Measurements from ENCODE around the gene PMCH. TPM values are rescaled to one million over a fixed set of nuclear protein-coding genes. Genes with fewer than 3 reads are reported as not detected.
"Not testable (repeated sequence)": the region's sequence is repeated elsewhere in the genome, so short reads cannot be mapped to it uniquely, and the experiment has no call there.

The PMCH gene
- polyA plus RNA-seq (2011; rRNA removed) (not detected in 2 replicates), polyA plus RNA-seq (2017; fragmentation: RNase III; extraction: RNeasy Plus Mini Kit Qiagen cat#74134 plus additional on column Dnase treatment) (not detected in 3 replicates), polyA minus RNA-seq (2011; rRNA and poly(A)+ RNA removed) (not detected in 2 replicates)
- polyA plus RNA-seq (2012; cell fraction: cytosol; rRNA removed): not detected in 2 replicates
- polyA plus RNA-seq (2012; cell fraction: nucleus; rRNA removed): not detected in 2 replicates

DNA sequence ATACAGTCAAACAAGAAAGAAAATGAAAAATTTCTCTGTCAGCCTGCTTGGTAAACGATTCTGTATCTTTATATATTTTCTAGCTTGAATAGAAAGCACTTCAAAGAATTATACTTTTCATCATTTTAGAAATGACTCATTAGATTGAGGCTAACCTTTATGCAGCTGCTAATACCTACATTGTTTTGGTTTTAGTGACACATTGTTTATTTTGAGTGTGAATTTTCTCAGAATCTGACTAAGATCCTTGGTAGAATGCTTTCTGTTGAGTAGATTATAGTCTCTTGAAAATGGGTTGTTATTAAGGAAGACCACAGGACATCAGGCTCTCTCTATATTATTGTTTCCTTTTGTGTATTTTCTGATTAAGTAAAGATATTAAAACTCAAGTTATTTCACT lies at the start of gene PMCH:
Gene PMCH (minus strand): TSS at position 45 of the 400 bp plus-strand sequence. CDS start 63 bp downstream, outside the sequence.
- CTCF ChIA-PET: no interaction called here
- DNase-seq (ENCODE audit: low read depth in 1 of 2, low spot score in 1 of 2) (no peak), FAIRE-seq (peak; percentile 43), ATAC-seq (no peak)
- Histone ChIP-seq H3K27ac (no peak within 1 kb of the TSS), H3K4me2 (no peak within 1 kb of the TSS), H3K4me1 (0 out of 3 replicates have a peak, but pooled peaks cover 5% of the 10 kb centered on the region), H3K9me3 (no peaks in the 10 kb centered on the region), H3K4me3 (no peak within 1 kb of the TSS)
- TF ChIP-seq CEBPB (IDR thresholded peaks at IDR 0.05) (no peak), RCOR1 (IDR thresholded peaks at IDR 0.05; ENCODE audit: low read depth, low read length) (no peak)
- POLR2A ChIA-PET: no interaction called here
- 13% methylated on average over 1 of the region's 1 CpG for WGBS (ENCODE audit: missing lambda C conversion rate)

DNA sequence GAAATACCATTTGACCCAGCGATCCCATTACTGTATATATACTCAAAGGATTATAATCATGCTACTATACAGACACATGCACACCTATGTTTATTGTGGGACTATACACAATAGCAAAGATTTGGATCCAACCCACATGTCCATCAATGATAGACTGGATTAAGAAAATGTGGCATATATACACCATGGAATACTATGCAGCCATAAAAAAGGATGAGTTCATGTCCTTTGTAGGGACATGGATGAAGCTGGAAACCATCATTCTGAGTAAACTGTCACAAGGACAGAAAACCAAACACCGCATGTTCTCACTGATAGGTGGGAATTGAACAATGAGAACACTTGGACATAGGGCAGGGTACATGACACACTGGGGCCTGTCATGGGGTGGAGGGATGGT lies 43.2 kb upstream of the PMCH start:
- H3K4me3 ChIP-seq; POLR2A ChIA-PET; CTCF ChIA-PET; FAIRE-seq; DNase-seq (ENCODE audit: low read depth in 1 of 2, low spot score in 1 of 2); H3K4me2 ChIP-seq; H3K4me1 ChIP-seq; ATAC-seq; H3K9me3 ChIP-seq; H3K27ac ChIP-seq: not testable (repeated sequence)
- WGBS (ENCODE audit: missing lambda C conversion rate): 43% methylated on average over 2 of the region's 2 CpGs

DNA sequence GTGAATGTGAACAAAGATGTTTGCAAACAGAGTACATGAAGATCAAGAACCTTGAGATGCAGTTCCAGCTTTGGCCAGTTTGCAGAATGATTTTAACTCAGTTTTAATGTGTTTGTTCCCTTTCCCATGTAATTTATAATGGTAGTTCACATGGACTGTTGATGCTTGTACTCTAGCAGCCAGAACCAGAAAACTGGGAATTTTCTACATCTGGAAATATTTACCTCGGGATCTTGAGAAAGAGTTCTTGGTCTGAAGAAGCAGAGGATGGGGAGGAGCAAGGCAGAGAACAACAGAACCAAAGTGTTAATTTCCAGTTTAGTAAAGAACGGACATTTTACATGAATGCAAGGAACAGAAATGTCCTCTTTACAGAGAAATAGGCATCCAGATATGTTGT lies 37.0 kb upstream of the PMCH start:
- H3K27ac ChIP-seq: no peak overlapping the region
- no peak overlapping the region for H3K4me3 ChIP-seq
- TF ChIP-seq ZFP36 (IDR thresholded peaks at IDR 0.05; ENCODE audit: borderline replicate concordance, partially characterized antibody) (no peak), USF2 (IDR thresholded peaks at IDR 0.05) (no peak), PBX3 (IDR thresholded peaks at IDR 0.05) (no peak), HOXA7 (CRISPR knock-in tag; IDR thresholded peaks at IDR 0.05) (no peak), RAD21 (conservative IDR thresholded peaks at IDR 0.05 in 1 of 2, IDR thresholded peaks at IDR 0.05 in 1 of 2) (no peak), RFX5 (IDR thresholded peaks at IDR 0.05) (no peak), MAFK (IDR thresholded peaks at IDR 0.05; ENCODE audit: partially characterized antibody) (no peak), CEBPB (IDR thresholded peaks at IDR 0.05) (no peak), HDAC2 (IDR thresholded peaks at IDR 0.05) (no peak), EP300 (IDR thresholded peaks at IDR 0.05) (no peak), NPAS2 (CRISPR knock-in tag; IDR thresholded peaks at IDR 0.05; ENCODE audit: borderline replicate concordance) (no peak)
- TF ChIP-seq, protein P1, sequence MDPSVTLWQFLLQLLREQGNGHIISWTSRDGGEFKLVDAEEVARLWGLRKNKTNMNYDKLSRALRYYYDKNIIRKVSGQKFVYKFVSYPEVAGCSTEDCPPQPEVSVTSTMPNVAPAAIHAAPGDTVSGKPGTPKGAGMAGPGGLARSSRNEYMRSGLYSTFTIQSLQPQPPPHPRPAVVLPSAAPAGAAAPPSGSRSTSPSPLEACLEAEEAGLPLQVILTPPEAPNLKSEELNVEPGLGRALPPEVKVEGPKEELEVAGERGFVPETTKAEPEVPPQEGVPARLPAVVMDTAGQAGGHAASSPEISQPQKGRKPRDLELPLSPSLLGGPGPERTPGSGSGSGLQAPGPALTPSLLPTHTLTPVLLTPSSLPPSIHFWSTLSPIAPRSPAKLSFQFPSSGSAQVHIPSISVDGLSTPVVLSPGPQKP (IDR thresholded peaks at IDR 0.05; ENCODE audit: low read depth, low read length): no peak
- TF ChIP-seq, protein P2, sequence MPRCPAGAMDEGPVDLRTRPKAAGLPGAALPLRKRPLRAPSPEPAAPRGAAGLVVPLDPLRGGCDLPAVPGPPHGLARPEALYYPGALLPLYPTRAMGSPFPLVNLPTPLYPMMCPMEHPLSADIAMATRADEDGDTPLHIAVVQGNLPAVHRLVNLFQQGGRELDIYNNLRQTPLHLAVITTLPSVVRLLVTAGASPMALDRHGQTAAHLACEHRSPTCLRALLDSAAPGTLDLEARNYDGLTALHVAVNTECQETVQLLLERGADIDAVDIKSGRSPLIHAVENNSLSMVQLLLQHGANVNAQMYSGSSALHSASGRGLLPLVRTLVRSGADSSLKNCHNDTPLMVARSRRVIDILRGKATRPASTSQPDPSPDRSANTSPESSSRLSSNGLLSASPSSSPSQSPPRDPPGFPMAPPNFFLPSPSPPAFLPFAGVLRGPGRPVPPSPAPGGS (IDR thresholded peaks at IDR 0.05): no peak
- CTCF ChIA-PET: no interaction called here
- POLR2A ChIA-PET: no interaction called here
- no peaks in the 10 kb centered on the region for H3K4me1 ChIP-seq
- FAIRE-seq: no peak
- WGBS (ENCODE audit: missing lambda C conversion rate): 8% methylated on average over 2 of the region's 2 CpGs
- H3K9me3 ChIP-seq: no peaks in the 10 kb centered on the region
- DNase-seq (ENCODE audit: low read depth in 1 of 2, low spot score in 1 of 2): no peak
- ATAC-seq: no peak
- no peak overlapping the region for H3K4me2 ChIP-seq

DNA sequence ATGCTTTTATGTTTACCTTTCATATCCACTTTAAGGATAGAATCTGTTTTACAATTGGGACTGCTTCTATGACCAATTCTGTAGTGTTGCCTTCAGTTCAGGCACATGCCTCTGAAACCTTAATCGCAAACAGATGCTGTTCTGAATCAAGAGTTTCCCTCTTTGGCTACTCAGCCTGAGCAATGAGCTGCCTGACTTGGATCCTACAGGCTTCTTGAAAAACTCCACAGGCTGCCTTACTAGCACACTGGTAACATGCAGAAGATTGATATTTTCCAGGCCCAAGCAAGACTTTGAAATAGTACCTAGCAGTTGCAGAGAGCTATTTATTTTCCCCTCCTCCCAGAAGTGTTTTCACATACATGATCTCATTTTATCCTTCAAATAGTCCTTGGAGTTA lies 34.8 kb upstream of the PMCH start:
- H3K9me3 ChIP-seq: no peaks in the 10 kb centered on the region
- no peak for DNase-seq (ENCODE audit: low read depth in 1 of 2, low spot score in 1 of 2)
- FAIRE-seq: no peak
- no peak for TF ChIP-seq NFE2L2 (conservative IDR thresholded peaks at IDR 0.05; ENCODE audit: low read length)
- WGBS (ENCODE audit: missing lambda C conversion rate): 66% methylated on average over 1 of the region's 1 CpG
- H3K4me1 ChIP-seq: no peaks in the 10 kb centered on the region
- no peak overlapping the region for H3K27ac ChIP-seq
- H3K4me2 ChIP-seq: no peak overlapping the region
- ChIA-PET POLR2A (no interaction called here), CTCF (interaction anchor here (1.0 kb wide), 1 partner anchor 462 kb away, joined by 3 read pairs; no protein-coding TSS in a partner anchor)
- no peak overlapping the region for H3K4me3 ChIP-seq
- no peak for ATAC-seq

All from A549 (cell line).